HG03095 (cell line): ENCODE results near the gene NIBAN1.
"Not testable (repeated sequence)": the region's sequence is repeated elsewhere in the genome, so short reads cannot be mapped to it uniquely, and the experiment has no call there.

Experiments used
- ATAC-seq: cut with Tn5 transposase; IDR thresholded peaks from one replicate; pipeline ENCODE4 v1.9.1; 2021; ENCODE audit warnings: moderate library complexity; ENCODE audit not compliant: unreplicated experiment

NIBAN1 gene

GRCh38 chr1:184974837-184975115 is 468 bp upstream of the NIBAN1 start:
- no peak for ATAC-seq

GRCh38 chr1:184973272-184974055 is 844 bp downstream of the NIBAN1 start:
- peak; percentile 57 for ATAC-seq

DNA sequence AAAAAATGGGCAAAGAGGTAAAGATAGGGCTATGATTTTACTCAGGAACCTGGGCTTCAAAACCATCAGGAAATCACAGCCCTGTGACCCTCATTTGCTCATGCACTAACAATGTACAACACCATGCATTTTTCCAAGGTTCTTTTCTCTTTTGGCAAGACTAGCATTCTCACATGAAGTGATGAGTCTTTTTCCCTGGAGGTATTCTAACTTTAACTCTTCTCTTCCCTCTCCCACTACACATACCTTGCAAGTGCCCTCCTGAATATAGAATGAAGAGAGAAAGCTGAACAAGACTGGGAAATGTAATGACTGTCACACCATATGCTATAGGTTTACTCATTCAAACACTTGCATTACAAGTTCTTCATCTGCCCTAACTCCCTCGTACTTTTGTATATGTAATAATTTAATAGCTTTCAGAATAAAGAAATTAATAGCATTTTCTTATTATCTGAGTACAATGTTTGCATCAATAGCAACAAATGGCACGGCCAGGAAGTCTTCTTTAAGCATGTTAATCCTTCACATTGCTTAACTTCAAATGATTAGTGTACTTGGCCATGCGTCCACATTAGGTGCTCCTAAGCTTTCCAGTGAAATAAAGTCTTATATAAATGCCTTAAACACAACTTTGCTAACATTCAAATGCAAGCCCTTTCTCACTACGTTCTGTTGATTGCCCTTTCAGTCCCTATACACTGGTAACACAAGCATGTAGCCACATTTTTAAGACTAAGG is 1.8 kb downstream of the NIBAN1 start:
- no peak for ATAC-seq

DNA sequence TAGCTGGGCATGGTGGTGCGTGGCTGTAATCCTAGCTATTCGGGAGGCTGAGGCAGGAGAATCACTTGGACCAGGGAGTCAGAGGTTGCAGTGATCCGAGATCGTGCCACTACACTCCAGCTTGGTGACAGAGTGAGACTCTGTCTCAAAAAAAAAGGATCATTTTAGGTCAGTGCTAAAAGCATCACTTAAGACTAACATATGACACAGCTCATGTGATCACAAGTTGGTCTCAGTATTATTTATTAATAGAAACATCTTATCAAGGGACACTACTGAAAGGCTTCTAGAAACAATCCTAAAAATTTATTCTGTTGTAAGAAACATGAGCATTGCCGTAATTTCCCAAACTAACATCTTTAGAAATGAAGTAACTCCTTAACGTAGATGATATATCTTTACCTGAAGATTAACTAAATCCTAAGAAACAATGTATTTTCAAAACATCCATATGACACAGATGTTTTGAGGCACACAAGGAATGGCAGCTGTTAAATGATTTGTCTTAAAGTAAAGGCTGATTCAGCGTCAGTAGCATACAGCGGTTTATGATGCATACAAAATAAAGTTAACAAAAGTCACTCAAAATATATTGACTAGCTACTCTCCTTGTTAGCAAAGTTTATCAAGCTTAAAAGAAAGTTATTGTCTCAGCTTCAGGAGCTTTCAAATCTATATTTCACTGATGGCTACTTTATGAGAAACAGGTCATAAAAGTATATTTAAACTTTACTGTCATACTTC is 2.6 kb downstream of the NIBAN1 start:
- ATAC-seq = no peak

DNA sequence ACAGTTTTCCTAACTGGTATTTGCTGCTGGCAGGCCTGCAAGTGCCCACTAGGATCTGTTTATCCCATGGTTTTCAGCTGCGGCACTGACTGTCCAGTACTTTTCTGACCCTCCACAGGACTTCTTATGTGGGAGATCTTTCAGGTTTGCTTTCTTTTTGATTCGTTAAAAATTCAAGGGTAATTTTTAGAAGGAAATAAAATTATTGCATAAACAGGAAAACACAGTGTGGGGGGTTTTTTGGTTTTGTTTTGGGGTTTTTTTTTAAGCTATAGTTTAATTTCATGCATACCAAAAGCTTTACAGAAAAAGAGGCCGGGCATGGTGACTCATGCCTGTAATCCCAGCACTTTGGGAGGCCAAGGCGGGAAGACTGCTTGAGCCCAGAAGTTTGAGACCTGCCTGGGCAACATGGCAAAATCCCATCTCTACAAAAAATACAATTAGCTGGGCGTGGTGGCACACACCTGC is 3.6 kb downstream of the NIBAN1 start:
- ATAC-seq = no peak

GRCh38 chr1:184966989-184967388 is 7.3 kb downstream of the NIBAN1 start:
- no peak for ATAC-seq

DNA sequence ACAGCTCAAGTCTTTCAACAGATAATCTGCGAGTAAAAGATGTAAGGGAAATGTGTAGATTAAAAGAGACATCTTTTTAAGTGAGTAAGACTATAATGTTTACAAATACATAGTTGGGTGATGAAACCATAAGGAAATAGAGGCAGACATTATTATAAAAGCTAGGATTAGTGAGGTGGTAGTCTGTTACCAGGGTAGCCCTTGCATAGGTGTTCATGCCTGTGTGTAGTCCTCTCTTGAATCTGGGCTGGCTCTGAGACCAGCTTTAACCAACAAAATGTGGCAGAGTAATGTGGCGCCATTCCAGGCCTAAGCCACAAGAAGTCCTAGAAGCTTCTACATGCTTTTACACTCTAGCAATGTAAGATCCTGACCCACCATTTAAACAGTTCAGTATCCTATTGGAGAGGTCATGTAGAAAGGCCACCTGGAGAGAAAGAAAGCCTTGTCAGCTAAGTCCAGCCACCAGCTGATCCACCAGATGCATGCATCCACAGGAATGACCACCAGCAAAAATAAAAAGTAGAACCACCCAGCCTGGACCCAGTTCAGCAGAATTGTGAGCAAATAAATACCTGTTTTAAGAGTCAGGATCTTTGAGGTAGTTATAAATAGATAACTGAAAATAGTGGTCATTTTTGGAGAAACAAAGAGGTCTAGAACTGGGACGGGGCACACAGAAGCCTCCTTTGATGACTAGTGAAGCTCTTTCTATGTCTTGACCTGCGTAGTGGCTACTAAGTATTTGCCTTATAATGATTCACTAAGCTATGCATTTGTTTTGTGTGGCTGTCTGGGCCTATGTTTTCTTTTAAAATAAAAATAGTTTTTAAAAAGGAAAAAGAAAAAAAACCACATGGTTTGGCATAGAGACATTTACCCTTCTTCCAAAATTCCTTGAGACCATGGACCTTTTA is 8.1 kb downstream of the NIBAN1 start:
- no peak for ATAC-seq

GRCh38 chr1:184965439-184965838 is 8.9 kb downstream of the NIBAN1 start:
- ATAC-seq = no peak

- ATAC-seq = no peak
These were observed 14.7 kb downstream of the NIBAN1 start for GRCh38 chr1:184959626-184960025.

DNA sequence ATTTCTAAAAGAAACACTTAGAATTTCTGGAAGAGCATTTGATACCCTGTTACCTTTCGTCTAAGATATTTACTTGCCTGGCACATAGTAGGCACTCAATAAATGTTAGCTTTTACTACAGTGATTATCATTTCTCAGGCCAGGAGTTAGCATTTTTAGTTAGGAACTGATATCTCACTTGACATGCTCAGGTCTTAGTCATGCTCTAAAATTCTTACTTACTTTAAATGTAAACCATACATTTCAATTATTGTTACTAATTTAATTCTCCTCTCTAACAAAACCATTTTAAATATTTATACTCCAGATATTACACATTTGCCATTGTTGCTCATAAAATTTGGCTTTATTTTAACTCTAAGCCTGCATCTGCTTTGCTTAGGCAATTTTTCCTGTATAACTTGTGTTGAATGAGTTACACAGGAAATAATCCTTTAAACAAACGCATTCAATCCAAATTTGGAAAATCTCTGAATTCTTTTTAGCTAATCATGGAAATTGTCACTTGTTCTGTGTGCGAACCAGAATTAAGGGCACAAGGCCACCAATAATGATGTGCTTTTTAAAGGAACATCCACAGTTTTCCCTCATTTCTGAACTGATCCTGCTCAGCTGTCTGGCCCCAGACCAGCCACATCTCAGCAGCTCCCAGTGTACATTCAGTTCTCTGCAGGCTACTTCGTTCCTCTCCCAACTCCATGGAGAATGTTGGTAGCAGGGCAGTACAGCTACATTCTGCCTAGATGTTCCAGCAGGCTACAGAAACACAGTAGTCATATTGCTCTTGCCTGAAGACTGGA is 15.6 kb downstream of the NIBAN1 start:
- no peak for ATAC-seq

DNA sequence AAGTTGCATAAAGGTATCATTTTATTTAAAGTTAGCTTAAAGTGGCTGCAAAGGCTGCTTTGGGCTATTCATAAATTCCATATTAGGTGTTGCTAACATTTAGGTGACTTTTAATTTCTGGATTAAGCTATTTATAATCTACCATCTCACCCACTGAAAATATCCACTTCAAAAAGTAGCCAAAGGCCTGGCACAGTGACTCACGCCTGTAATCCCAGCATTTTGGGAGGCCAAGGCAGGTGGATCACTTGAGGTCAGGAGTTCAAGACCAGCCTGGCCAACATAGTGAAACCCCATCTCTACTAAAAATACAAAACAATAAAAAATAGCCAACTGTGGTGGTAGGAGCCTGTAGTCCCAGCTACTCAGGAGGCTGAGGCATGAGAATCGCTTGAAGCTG is 16.4 kb downstream of the NIBAN1 start:
- not testable (repeated sequence) for ATAC-seq

DNA sequence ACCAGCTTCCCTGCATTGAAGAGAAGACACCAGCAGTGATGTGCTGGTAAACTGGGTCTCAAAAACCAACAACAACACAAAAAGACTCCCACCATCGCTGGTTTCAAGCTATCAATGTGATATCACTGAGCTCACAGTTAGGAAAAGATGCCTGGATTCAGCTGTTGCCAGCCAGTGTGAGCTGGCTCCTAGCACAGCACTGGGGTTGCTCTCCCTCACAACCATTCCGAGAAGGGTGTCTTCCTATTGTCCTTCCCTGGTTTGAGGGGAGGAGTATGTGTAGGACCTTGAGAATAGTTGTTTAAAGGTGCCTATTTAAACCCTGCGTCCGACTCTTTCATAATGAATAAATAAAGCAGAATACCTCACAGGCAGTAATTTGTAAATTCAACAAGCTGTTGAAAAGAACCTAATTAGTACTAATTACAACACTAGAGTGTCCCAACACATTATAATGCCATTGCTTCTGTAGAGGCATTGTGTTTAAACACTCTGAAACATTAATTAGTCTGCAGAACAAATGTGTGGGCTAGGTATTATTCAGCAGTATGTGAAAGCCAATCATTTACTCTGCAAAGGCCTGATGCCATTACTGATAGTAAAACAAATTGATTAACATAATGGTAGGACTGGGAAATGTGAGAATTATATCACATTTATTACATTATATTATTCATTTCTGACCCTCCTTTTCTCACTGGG is 17.2 kb downstream of the NIBAN1 start:
- no peak for ATAC-seq

DNA sequence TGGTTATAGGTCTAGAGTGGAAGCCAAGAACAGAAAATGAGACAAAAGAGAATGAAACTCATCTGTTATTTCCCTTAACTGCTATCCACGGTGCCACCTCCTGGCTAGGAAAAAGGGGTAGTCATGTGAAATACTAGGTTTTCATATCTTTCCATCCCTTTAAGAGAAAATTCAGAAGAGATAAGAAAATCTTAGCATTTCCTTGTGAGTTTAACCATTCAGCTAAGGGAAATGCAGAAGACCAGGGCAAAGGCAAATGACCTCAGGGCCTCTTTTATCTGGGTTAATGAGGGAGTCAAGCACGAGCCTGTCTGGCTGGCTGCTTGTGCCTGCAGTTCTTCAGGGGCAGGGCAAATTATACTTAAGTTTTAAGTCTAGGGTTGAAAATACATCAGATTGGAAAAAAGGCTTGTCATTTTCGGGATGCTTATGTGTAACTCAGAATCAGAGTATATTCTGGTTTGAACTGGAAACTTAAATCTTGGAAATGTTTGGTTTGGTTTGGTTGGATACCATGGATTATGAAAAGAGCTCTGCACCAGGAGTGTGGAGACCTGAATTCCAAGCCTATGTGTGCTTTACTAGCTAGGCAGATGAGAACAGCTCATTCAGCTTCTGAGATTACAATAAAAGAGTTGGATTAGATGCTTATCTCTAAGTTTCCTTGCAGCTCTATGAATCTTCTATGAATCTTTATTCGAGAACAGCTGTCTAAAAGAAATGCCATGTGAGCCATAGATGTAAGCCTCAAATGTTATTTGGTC is 19.9 kb downstream of the NIBAN1 start:
- ATAC-seq = no peak

DNA sequence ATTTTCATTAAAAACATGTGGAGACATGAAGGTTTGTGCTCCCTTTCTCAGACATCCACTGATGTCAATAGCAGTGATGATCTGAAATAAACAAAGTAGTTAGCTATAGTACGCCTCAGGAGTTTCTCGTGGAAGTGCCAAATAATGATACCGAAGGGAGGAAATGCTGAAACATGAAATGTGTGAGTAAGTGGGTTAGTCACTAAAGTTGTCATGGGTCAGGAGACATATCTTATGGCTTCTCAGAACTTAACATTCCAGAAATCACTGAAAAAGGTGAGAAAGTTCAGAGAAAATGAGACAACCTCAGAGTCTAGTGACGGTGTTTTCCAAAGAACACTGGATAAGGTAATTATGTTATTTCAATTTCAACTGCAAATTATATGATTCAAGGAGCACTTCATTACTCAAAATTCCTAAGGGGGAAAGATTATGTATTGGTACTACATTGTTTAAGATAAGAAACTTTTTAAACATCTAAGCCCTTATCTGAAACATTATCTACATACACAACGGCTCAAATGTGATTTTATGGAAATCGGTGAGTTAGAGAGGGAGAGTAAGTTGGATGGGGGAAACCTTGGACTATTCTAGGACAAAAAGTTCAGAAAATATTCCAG is 20.6 kb downstream of the NIBAN1 start:
- ATAC-seq = no peak

- ATAC-seq = no peak
These were observed 21.9 kb downstream of the NIBAN1 start for GRCh38 chr1:184952428-184952827.

GRCh38 chr1:184951788-184952187 is 22.5 kb downstream of the NIBAN1 start:
- ATAC-seq = no peak

GRCh38 chr1:184950906-184951305 is 23.4 kb downstream of the NIBAN1 start:
- ATAC-seq = no peak

DNA sequence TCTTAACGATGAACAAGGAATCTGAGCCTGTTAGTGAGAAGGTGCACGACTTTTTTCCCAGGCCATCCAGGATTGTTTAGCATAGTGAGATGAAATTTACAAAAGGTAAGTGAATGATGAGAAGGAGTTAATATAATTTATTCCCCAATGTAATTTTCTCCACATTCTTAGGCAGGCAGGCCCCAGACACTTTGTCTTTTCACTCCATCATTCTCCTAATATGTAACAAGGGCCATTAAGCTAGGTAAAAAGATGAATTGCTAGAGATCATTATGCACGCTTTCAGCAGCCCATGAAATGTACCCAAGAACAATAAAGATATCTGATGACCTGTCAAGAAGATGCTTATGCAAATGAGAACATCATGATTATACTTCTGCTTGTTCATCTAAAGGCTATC is 24.1 kb downstream of the NIBAN1 start:
- ATAC-seq = no peak
